NT2/D1 (cell line): Measurements from ENCODE around the gene CRYL1.

ENCODE experiments used
- SUZ12 ChIP-seq: IDR thresholded peaks from 2 replicates; pipeline ENCODE4 v1.6.1; 2011; ENCODE audit not compliant: insufficient read length, insufficient read depth; ENCODE audit errors: extremely low read depth
- YY1 ChIP-seq: IDR thresholded peaks from 2 replicates; pipeline ENCODE4 v1.6.1; 2011; ENCODE audit not compliant: insufficient read length, insufficient read depth
- ZNF274 ChIP-seq: IDR thresholded peaks from 2 replicates; pipeline ENCODE4 v1.6.1; 2011; ENCODE audit warnings: mild to moderate bottlenecking, low read depth, low read length

DNA sequence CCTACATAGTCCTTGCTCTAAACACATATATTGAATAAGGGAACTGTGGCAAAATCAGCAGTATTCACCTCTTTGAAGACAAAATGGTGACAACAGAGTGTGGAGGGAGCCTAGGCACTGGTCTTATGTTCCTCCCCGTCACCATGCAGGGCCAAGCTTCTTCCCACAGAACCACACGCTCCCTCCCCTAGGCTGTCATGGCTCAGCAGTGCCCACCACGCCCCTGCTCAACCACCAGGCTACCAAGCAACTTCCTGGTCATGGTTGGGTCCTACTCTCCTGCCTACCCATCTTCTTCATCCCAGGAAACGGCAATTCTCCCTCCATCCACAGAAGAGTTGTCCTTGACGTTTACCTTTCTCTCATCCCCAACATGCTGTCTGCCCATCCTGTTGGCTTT is 126.1 kb downstream of the CRYL1 start:
- TF ChIP-seq SUZ12 (no peak), YY1 (no peak), ZNF274 (no peak)
